AG09309 (cell line): Measurements from ENCODE around the gene RBFOX2.
A peak's percentile ranks its signal among the peaks of the same experiment; 100 is the strongest.

Experiments used
- DNase-seq: peaks from one replicate; pipeline ENCODE4 v3.0.0-alpha.2; 2010; ENCODE audit warnings: low read depth
- H3K4me3 ChIP-seq: 2 replicates; pipeline ENCODE4 v1.5.1; 2011; ENCODE audit warnings: mild to moderate bottlenecking, low read depth, low read length, moderate library complexity; ENCODE audit not compliant: control insufficient read depth
- TF ChIP-seq, protein P1 (sequence below): IDR thresholded peaks from 2 replicates; pipeline ENCODE4 v1.5.1; 2011; ENCODE audit warnings: mild to moderate bottlenecking, low read depth, low read length, inconsistent platforms; ENCODE audit not compliant: insufficient read depth, control insufficient read depth; ENCODE audit errors: missing control alignments

The RBFOX2 gene

DNA sequence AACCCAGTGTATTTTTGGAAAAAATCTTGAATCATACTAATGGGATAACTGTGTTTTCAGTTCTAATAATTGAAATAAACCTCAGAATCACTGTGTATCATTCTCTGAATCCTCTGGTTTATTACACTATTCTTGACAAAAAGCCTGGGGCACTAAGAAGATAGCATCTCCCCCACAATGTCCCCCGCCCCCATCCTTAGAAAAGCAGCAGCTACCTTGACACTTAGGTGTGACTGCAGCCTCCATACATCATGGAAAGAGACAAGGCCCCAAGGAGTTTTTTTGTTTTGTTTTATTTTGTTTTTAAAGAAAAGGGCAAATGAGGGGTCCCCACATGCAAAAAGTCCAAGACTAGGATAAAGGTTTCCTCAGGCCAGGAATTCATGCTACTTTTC lies 186.1 kb downstream of the RBFOX2 start:
- TF ChIP-seq, protein P1, sequence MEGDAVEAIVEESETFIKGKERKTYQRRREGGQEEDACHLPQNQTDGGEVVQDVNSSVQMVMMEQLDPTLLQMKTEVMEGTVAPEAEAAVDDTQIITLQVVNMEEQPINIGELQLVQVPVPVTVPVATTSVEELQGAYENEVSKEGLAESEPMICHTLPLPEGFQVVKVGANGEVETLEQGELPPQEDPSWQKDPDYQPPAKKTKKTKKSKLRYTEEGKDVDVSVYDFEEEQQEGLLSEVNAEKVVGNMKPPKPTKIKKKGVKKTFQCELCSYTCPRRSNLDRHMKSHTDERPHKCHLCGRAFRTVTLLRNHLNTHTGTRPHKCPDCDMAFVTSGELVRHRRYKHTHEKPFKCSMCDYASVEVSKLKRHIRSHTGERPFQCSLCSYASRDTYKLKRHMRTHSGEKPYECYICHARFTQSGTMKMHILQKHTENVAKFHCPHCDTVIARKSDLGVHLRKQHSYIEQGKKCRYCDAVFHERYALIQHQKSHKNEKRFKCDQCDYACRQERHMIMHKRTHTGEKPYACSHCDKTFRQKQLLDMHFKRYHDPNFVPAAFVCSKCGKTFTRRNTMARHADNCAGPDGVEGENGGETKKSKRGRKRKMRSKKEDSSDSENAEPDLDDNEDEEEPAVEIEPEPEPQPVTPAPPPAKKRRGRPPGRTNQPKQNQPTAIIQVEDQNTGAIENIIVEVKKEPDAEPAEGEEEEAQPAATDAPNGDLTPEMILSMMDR, result no peak
- no peak for DNase-seq
- no peak overlapping the region for H3K4me3 ChIP-seq

DNA sequence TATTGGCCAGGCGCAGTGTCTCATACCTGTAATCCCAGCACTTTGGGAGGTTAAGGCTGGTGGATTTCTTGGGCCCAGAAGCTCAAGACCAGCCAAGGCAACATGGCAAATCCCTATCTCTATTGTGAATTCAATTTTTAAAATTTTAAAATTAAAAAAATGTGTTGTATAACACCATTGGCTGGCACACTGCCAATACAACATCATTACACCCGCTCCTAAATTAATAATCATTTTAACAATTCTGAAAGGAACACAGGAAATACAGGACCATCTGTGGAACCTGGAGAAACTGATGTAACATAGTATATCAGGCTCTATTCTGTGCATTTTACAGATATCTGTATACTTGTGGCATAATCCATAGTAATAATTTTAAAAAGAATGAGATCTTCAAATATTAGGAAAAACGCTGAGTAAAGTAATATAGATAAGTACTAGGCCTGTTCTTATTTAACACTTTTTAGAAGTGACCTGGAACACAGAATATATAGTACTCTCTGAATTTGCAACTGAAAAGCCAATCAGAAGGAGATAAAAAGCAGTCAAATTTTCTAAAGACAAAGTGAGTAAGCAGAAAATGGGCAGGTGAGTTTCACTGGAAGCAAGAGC lies 186.6 kb downstream of the RBFOX2 start:
- no peak overlapping the region for H3K4me3 ChIP-seq
- no peak for DNase-seq
- TF ChIP-seq, protein P1, result no peak

DNA sequence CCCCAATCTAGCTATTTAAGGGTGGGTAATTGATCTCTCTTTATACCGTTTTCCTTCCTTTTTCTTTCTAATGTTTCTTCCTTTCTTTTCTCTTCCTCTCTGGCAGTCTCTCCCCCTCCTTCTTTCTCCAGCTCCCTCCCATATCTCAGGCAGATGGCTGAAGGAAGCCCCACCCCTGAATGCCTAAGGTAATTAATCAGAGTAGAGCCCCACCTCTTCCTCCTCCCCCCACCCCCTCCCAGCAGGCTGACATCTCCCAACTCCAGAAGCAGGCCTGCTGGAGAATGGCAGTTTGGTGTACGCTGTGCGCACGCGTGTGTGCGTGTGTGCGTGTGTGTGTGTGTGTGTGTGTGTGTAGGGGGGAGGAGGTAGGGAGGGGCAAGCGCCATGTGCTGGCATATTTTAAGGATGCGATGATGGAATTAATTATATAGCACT lies 188.3 kb downstream of the RBFOX2 start:
- TF ChIP-seq, protein P1, result no peak
- peak overlapping the region; percentile 82 for H3K4me3 ChIP-seq
- DNase-seq, result peak; percentile 95

DNA sequence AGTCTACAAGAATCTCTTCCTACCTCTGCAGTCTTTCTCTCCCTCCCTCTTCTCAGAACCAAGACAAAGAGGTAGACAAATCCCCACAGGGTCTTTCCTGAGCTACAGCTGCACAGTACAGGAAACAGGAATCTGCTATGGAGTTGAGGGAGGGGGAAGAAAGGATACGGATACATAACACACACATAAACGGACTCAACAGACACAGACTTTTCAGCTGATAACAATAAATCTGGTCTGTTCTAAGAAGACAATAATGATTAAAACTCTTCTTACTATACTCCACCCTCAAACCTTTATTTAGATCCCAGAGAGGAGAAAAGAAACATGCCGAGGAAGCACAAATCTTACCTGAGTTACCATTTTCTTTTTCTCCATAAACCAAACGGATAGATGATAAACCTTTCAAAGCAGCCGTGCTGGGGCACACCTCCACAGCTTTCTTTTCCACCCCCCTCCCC lies 188.8 kb downstream of the RBFOX2 start:
- TF ChIP-seq, protein P1, result no peak
- DNase-seq, result no peak
- H3K4me3 ChIP-seq, result peak overlapping the region; percentile 82

DNA sequence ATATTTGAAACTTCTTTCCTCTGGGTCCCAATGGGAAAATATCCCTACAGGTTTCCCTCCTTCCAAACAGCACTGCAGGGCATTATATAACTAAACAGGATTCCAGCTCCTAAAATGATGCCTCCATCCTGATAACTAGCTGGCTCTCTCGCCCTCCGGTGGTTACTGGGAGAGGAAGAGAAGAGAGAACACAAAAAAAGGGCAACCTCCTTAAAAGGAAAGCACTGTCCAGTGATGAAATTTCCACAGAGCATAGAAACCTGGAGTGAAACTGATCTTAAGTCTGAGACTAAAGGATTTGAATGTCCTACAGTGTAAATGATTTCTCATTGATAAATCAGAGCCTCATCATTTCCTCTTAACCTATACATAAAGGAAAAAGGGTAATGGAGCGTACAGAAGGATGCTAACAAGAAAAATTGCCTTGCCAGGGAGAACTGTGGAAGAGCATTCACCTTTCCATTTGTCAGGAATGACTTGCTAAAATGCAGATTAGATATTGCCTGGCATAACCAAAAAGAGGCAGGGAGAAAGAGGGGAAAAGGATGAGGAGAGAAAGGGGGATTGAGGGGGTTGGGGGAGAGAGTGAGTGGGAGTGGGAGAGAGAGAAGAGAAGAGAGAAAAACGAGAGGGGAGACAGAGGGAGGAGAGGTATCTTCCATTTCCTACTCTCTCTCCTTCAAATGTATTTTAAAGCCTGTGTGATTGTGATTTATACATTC lies 189.6 kb downstream of the RBFOX2 start:
- TF ChIP-seq, protein P1, result peak; percentile 62
- peak overlapping the region; percentile 82 for H3K4me3 ChIP-seq
- DNase-seq, result peak; percentile 61

DNA sequence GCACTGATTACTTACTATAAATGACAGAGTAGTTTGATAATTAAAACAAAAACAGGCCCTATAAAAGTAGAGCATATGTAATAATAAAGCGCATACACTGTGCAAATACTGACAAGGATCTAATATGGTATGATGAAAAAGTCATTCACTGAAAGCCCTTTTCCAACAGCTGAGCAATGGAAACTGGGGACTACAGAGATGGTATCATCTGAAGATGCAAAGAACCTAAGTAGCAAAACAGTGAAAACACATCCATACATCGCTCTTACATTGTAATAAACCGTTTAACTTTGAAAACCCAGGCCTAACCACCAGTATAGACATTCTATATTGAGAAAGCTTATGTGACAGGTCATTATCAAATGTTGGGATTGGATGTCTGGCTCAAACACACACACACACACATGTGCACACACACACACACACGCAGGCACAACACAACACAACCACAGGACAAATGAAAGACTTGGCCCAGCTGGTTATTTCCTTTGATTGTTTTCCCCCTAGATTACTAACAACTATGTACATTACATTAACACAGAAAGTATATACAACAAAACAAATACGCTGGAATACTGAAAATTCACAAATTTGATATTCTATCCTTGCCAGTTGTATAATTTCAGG lies 191.4 kb downstream of the RBFOX2 start:
- peak overlapping the region; percentile 82 for H3K4me3 ChIP-seq
- TF ChIP-seq, protein P1, result no peak
- no peak for DNase-seq
